ENCODE data around the gene AFF3.

- TF ChIP-seq CTCF (conservative IDR thresholded peaks at IDR 0.05): no peak
- TF ChIP-seq EZH2 (IDR thresholded peaks at IDR 0.05; ENCODE audit: low read depth): no peak
Observed at GRCh38 chr2:100051253-100051652, 91.1 kb downstream of the AFF3 start.

All from PC-9 (cell line).